SK-N-MC (cell line): ENCODE results near the gene MXRA7.

Experiments
- DNase-seq: peaks from one replicate; pipeline ENCODE4 v3.0.0-alpha.2; 2011; ENCODE audit warnings: low read depth, low spot score
- H3K27ac ChIP-seq: fragments of 200-600 bp; sonication (generic); 2 replicates; pipeline ENCODE4 v1.5.1; 2016; ENCODE audit warnings: mixed run types
- H3K36me3 ChIP-seq: fragments of 200-600 bp; sonication (generic); 2 replicates; pipeline ENCODE4 v1.6.1; 2017; ENCODE audit warnings: antibody characterized with exemption, low read length, mixed read lengths; ENCODE audit not compliant: insufficient read depth
- H3K4me3 ChIP-seq: fragments of 200-600 bp; sonication (generic); 2 replicates; pipeline ENCODE4 v1.5.1; 2016
- H3K9ac ChIP-seq: fragments of 200-600 bp; sonication (generic); 2 replicates; pipeline ENCODE4 v1.8.0; 2017; ENCODE audit warnings: mixed run types, mixed read lengths; ENCODE audit not compliant: insufficient read length
- H3K9me3 ChIP-seq: fragments of 200-600 bp; sonication (generic); 2 replicates; pipeline ENCODE4 v1.6.1; 2017; ENCODE audit warnings: low read depth, mild to moderate bottlenecking, antibody characterized with exemption, low read length, moderate library complexity, mixed read lengths
- EZH2 ChIP-seq: fragments of 200-600 bp; sonication (generic); IDR thresholded peaks from one replicate; pipeline ENCODE4 v1.6.1; 2017; ENCODE audit warnings: antibody characterized with exemption
- FOXP2 ChIP-seq: optimal IDR thresholded peaks from 2 replicates; pipeline ENCODE3; 2011; ENCODE audit warnings: mild to moderate bottlenecking, moderate library complexity; ENCODE audit not compliant: insufficient read depth; ENCODE audit errors: extremely low read length, control extremely low read depth
- POLR2AphosphoS5 ChIP-seq: IDR thresholded peaks from 2 replicates; pipeline ENCODE4 v1.6.1; 2012; ENCODE audit warnings: mild to moderate bottlenecking, low read depth, low read length, borderline replicate concordance

The MXRA7 gene

GRCh38 chr17:76737676-76738467 is 27.1 kb upstream of the MXRA7 start, which contains the start of gene MFSD11:
Gene MFSD11, plus strand, starts transcription at chr17:76738119. Its CDS starts 234 bp downstream, at chr17:76738353.
- H3K9ac ChIP-seq, result peak within 1 kb of the TSS; percentile 98
- H3K36me3 ChIP-seq, result peaks cover 49% of the 10 kb centered on the region
- TF ChIP-seq EZH2 (no peak), FOXP2 (no peak), POLR2AphosphoS5 (no peak)
- peak within 1 kb of the TSS; percentile 97 for H3K27ac ChIP-seq
- H3K4me3 ChIP-seq, result peak within 1 kb of the TSS; percentile 92
- DNase-seq, result no peak
- no peaks in the 10 kb centered on the region for H3K9me3 ChIP-seq

GRCh38 chr17:76737082-76737675 is 26.4 kb upstream of the MXRA7 start, which contains the start of gene SRSF2:
Gene SRSF2, minus strand, starts transcription at chr17:76737331. Its CDS starts 171 bp downstream, at chr17:76737160.
- no peaks in the 10 kb centered on the region for H3K9me3 ChIP-seq
- DNase-seq, result peak; percentile 94
- peak within 1 kb of the TSS; percentile 98 for H3K9ac ChIP-seq
- H3K36me3 ChIP-seq, result peaks cover 51% of the 10 kb centered on the region
- peak; percentile 99 for TF ChIP-seq POLR2AphosphoS5
- TF ChIP-seq EZH2, result no peak
- no peak for TF ChIP-seq FOXP2
- H3K4me3 ChIP-seq, result peak within 1 kb of the TSS; percentile 92
- H3K27ac ChIP-seq, result peak within 1 kb of the TSS; percentile 97

GRCh38 chr17:76736349-76737081 is 25.8 kb upstream of the MXRA7 start:
- peak overlapping the region; percentile 89 for H3K27ac ChIP-seq
- peaks cover 52% of the 10 kb centered on the region for H3K36me3 ChIP-seq
- H3K9ac ChIP-seq, result peak overlapping the region; percentile 98
- peak overlapping the region; percentile 91 for H3K4me3 ChIP-seq
- H3K9me3 ChIP-seq, result no peaks in the 10 kb centered on the region
- TF ChIP-seq FOXP2 (no peak), POLR2AphosphoS5 (0 out of 2 replicates have a peak, but pooled peaks have one; percentile 4), EZH2 (no peak)
- DNase-seq, result no peak

DNA sequence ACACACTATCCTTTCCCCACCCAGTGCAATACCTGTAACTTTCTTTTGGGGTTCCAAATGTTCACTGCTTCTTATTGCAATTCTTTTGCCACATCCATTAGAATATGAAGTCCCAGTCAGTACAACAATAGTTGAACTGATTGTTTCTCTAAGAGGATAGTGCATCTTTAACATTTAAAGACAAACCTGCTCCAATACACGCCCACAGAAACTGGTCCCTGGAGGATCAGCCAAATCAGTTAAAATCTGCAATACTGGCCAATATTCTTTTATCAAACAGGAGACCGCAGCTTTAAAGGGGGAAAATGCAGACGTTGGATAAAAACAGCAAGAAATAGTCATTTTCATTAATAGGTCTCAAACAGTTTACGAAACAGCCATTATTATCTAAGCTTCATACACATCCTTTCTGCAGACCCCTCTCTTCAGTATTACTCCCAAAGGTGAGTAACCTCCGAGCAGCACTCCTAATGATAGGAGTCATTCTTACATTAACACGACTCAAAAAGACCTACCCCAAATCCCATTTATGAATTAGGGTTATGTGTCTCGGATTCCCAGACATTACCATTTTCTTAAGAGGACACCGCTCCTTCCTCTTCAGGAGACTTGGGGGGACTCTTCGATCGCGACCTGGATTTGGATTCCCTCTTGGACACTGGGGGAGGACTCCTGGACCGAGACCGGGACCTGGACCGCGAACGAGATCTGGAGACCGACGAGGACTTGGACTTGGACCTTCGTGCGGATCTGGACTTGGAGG is 25.0 kb upstream of the MXRA7 start:
- Histone ChIP-seq H3K9ac (peak overlapping the region; percentile 98), H3K27ac (peak overlapping the region; percentile 89), H3K9me3 (no peaks in the 10 kb centered on the region), H3K36me3 (peaks cover 54% of the 10 kb centered on the region), H3K4me3 (peak overlapping the region; percentile 91)
- no peak for DNase-seq
- TF ChIP-seq POLR2AphosphoS5 (peak; percentile 19; the same call in 1 of the 2 replicates), FOXP2 (no peak)

DNA sequence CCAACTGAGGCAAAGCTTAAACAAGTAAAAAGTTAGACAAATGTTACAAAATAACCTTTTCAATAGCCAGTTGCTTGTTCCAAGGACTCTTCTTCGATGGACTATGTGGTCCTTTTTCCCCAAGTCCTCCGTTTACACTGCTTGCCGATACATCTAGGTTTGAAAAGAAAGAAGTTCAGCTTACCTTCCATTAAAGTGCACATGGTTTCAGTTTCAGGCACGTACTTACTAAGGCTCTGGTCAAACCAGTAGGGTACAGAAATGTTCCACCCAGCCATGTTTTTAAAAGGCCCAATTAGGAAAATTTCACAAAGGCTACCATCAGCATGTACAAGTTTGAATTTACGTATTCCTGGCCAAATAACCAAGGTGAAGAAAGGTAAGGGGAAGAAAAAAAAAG is 24.2 kb upstream of the MXRA7 start:
- Histone ChIP-seq H3K9me3 (no peaks in the 10 kb centered on the region), H3K36me3 (peaks cover 54% of the 10 kb centered on the region), H3K4me3 (peak overlapping the region; percentile 91), H3K27ac (peak overlapping the region; percentile 89), H3K9ac (peak overlapping the region; percentile 98)
- DNase-seq, result no peak
- no peak for TF ChIP-seq FOXP2
- TF ChIP-seq POLR2AphosphoS5, result no peak
- no peak for TF ChIP-seq EZH2

DNA sequence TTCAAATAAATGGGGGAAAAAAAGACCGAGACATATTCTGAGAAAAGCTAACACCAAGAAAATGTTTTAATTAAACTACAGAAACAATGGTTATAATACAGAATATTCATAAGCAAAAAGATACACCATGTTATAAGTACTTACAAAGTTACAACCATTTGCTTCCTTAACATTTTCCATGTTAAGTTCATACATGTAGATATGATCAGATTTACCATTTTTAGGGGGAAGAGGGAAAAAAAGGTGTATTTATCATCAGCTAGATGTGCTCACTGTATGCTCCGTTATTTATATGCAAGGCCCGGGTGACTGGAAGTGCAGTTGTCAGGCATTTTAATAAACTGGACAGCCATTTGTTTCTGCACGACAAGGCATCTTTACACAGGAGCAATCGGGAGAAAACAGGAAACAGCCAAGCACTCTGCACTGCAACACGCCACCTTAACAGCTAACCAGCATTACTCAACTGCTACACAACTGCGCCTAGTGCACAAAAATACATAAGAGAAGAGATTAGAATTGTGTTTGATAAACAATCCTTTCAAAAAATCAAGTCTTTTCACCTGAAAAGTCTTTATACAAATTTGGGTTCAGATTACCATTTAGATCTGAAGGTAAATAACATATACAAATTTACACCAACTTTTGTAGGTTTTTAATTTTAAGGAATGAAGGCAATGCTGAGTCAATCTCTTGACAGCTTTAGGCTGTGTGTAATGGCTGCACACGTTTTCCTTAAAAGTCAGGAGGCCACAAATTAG is 23.5 kb upstream of the MXRA7 start:
- Histone ChIP-seq H3K4me3 (peak overlapping the region; percentile 91), H3K36me3 (peaks cover 54% of the 10 kb centered on the region), H3K27ac (peak overlapping the region; percentile 89), H3K9ac (peak overlapping the region; percentile 98), H3K9me3 (no peaks in the 10 kb centered on the region)
- no peak for DNase-seq
- no peak for TF ChIP-seq POLR2AphosphoS5
- no peak for TF ChIP-seq FOXP2
- TF ChIP-seq EZH2, result no peak

DNA sequence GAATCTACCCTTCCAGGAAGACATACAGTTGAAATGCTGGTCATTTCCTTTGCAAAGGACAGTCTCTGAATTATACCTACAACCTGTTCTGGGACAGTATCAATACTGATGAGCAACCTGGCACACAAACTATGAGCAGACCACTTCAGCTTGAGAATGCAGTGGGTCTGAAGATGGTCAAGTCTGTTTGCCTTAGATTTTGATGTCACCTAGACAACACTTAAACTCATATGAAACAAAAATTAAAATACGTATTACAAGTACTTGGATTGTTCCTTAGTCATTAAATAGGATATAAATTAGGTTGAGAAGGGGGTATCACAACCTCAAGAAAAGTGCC is 22.8 kb upstream of the MXRA7 start:
- no peak for DNase-seq
- Histone ChIP-seq H3K36me3 (peaks cover 54% of the 10 kb centered on the region), H3K27ac (peak overlapping the region; percentile 89), H3K4me3 (peak overlapping the region; percentile 91), H3K9me3 (no peaks in the 10 kb centered on the region), H3K9ac (peak overlapping the region; percentile 98)
- TF ChIP-seq POLR2AphosphoS5 (no peak), FOXP2 (no peak), EZH2 (no peak)
